CMK (cell line): ENCODE results near the gene PLEK2.

Experiments used
- DNase-seq: peaks from one replicate; pipeline ENCODE4 v3.0.0-alpha.2; 2010; ENCODE audit warnings: low read depth

PLEK2 gene

GRCh38 chr14:67396381-67396970 is 15.5 kb downstream of the PLEK2 start:
- no peak for DNase-seq

- no peak for DNase-seq
Observed at GRCh38 chr14:67395876-67396189, 16.1 kb downstream of the PLEK2 start.

GRCh38 chr14:67395086-67395875 is 16.7 kb downstream of the PLEK2 start:
- no peak for DNase-seq

GRCh38 chr14:67393689-67394088 is 18.3 kb downstream of the PLEK2 start:
- no peak for DNase-seq

- DNase-seq, result no peak
Observed at GRCh38 chr14:67392800-67393199, 19.2 kb downstream of the PLEK2 start.

GRCh38 chr14:67392123-67392522 is 19.8 kb downstream of the PLEK2 start:
- no peak for DNase-seq

- DNase-seq, result peak; percentile 84
Observed at GRCh38 chr14:67391268-67391667, 20.7 kb downstream of the PLEK2 start.

GRCh38 chr14:67389811-67390534 is 22.0 kb downstream of the PLEK2 start:
- DNase-seq, result no peak

GRCh38 chr14:67389275-67389674 is 22.7 kb downstream of the PLEK2 start:
- no peak for DNase-seq

GRCh38 chr14:67387195-67387594 is 24.8 kb downstream of the PLEK2 start:
- DNase-seq, result no peak

GRCh38 chr14:67385618-67386017 is 26.3 kb downstream of the PLEK2 start:
- no peak for DNase-seq

GRCh38 chr14:67385120-67385519 is 26.8 kb downstream of the PLEK2 start:
- no peak for DNase-seq

- DNase-seq, result no peak
Observed at GRCh38 chr14:67377916-67378315, 34.0 kb downstream of the PLEK2 start.

- DNase-seq, result no peak
Observed at GRCh38 chr14:67373347-67373746, 38.6 kb downstream of the PLEK2 start.

- no peak for DNase-seq
Observed at GRCh38 chr14:67372833-67373232, 39.1 kb downstream of the PLEK2 start.

GRCh38 chr14:67371247-67372148 is 40.5 kb downstream of the PLEK2 start:
- no peak for DNase-seq

- no peak for DNase-seq
Observed at GRCh38 chr14:67370830-67371229, 41.1 kb downstream of the PLEK2 start.

- DNase-seq, result no peak
Observed at GRCh38 chr14:67365476-67365875, 46.5 kb downstream of the PLEK2 start.

GRCh38 chr14:67360470-67361206 is 51.3 kb downstream of the PLEK2 start:
- DNase-seq, result no peak

- DNase-seq, result peak; percentile 87
Observed at GRCh38 chr14:67359775-67360469, 52.0 kb downstream of the PLEK2 start, which contains the start of the genes ATP6V1D and EIF2S1. Gene ATP6V1D (minus strand): TSS chr14:67359804. CDS start chr14:67359698, 106 bp downstream. Gene EIF2S1 (plus strand): TSS chr14:67360328. CDS start chr14:67364768, 4,440 bp downstream.
